Measurements from ENCODE around the gene BAIAP2.

GRCh38 chr17:81143717-81144422, 108.9 kb downstream of the BAIAP2 start:
- TF ChIP-seq CTCF (IDR thresholded peaks at IDR 0.05; ENCODE audit: low read length) = no peak
- no peak for TF ChIP-seq EZH2 (optimal IDR thresholded peaks at IDR 0.05; ENCODE audit: low read depth, low read length)
- TF ChIP-seq EZH2phosphoT487 (IDR thresholded peaks at IDR 0.05; ENCODE audit: low read length) = no peak
